Kidney capillary endothelial cell (primary cell): ENCODE measurements around the gene PRAMEF12.
"Not testable (repeated sequence)": the region's sequence is repeated elsewhere in the genome, so short reads cannot be mapped to it uniquely, and the experiment has no call there.

Experiments
- DNase-seq: peaks from one replicate; pipeline ENCODE4 v3.0.0-alpha.2; 2018; ENCODE audit warnings: low spot score

PRAMEF12 gene

DNA sequence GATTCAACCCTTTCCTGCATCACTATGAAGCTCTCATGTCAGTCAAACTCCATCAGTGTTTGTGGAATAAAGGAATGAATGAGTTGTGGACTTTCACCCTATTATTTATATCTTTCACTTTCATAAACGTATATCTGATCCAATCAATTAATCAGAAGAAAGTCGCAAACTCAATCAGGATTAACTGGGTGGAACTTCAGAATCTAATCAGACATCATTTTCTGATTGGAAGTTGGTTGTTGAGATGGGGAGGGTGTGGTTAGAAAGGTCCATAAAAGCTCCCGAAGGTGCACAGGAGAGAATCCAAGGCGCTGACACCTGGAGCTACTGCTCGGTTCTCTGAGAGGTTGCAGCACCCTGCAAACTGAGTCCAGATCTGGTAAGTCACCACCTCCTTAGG lies at the start of gene PRAMEF12:
TSS of gene PRAMEF12 (plus strand) at position 301 of the 400 bp plus-strand sequence. CDS start 1,130 bp downstream, outside the sequence.
- no peak for DNase-seq

DNA sequence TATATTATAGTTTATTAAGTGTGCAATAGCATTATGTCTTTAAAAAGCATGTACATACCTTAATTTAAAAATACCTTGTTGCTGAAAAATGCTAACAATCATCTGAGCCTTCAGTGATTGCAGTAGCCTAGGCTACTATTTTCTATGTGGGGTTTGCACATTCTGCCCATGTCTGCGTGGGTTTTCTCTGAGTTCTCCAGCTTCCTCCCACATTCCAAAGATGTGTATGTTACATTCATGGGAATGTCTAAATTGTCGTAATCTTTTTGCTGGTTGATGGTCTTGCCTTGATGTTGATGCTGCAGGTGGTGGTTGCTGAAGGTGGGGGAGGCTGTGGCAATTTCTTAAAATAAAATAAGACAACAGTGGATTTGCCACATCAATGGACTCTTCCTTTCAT lies 45.1 kb upstream of the PRAMEF12 start:
- DNase-seq, result no peak

DNA sequence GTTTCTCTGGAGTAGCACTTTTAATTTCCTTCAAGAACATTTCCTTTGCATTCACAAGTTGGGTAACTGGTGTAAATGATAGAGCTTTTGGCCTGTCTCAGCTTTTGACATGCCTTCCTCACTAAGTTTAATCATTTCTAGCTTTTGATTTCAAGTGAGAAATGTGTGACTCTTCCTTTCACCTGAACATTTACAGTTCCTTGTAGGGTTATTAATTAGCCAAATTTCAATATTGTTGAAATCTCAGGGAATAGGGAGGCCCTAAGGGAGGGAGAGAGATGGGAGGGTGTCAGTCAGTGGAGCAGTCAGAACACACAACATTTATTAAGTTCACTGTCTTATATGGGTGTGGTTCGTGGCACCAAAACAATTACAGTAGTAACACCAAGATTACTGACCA lies 43.4 kb upstream of the PRAMEF12 start:
- no peak for DNase-seq

DNA sequence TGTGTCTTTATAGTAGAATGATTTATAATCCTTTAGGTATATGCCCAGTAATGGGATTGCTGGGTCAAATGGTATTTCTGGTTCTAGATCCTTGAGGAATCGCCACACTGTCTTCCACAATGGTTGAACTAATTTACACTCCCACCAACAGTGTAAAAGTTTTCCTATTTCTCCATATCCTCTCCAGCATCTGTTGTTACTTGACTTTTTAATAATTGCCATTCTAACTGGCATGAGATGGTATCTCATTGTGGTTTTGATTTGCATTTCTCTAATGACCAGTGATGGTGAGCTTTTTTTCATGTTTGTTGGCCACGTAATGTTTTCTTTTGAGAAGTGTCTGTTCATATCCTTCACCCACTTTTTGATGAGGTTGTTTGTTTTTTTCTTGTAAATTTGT lies 42.5 kb upstream of the PRAMEF12 start:
- not testable (repeated sequence) for DNase-seq

DNA sequence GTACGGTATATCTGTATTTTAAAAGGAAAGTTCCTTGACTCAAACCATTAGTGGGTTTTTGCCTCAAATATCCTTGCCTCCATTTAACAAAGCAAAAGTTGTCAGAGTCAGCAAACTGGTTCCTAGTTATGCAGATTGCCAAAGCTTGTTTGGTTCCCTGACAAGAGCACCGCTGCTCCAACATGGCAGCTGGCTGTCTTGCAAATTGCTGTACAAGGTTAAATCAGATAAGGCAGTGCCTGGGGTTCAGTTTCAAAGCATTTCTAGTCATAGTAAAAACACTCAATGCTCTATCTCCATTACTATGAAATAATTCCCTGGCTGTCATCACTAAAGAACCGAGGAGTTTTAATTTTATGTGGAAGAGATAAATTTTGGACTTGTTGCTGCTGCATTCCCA lies 38.9 kb upstream of the PRAMEF12 start:
- no peak for DNase-seq

DNA sequence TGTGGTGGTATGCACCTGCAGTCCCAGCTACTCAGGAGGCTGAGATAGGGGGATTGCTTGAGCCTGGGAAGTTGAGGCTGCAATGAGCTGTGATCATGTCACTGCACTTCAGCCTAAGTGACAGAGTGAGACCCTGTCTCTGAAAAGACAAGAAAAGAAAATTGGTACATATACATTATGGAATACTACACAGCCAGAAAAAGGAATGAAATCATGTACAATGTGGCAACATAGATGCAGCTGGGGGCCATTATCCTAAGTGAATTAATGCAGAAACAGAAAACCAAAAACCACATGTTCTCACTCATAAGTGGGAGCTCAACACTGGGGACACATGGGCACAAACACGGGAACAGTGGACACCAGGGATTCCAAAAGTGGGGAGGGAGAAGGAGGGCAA lies 34.6 kb upstream of the PRAMEF12 start:
- DNase-seq, result no peak

DNA sequence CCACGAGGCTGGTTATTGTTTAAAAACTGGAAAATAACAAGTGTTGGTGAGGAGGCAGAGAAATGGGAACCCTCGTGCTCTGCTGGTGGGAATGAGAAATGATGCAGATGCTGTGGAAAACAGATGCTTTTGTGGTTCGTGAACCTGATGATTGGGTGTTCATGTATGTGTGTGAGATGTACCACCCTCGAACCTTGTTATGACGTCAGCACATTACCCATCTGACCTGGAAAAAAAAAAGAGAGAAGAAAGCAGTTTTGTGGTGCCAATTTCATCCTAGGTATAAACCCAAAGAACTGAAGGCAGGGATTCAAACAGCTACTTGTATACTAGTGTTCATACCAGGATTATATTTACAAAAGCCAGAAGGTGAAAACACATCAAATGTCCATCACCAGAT lies 33.9 kb upstream of the PRAMEF12 start:
- DNase-seq, result no peak

DNA sequence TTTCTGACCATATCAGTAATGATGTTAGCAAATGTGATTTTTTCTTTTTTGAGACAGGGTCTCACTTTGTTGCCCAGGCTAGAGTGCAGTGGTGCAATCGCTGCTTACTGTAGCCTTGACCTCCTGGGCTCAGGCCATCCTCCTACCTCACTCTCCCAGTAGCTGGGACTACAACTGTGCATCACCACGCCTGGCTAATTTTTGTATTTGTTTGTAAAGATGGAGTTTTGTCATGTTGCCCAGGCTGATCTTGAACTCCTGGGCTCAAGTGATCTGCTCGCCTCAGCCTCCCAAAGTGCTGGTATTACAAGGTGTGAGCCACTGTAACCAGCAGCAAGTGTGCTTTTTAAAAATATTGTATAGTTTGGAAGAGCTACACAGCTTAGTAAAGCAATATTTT lies 31.6 kb upstream of the PRAMEF12 start:
- DNase-seq, result no peak

DNA sequence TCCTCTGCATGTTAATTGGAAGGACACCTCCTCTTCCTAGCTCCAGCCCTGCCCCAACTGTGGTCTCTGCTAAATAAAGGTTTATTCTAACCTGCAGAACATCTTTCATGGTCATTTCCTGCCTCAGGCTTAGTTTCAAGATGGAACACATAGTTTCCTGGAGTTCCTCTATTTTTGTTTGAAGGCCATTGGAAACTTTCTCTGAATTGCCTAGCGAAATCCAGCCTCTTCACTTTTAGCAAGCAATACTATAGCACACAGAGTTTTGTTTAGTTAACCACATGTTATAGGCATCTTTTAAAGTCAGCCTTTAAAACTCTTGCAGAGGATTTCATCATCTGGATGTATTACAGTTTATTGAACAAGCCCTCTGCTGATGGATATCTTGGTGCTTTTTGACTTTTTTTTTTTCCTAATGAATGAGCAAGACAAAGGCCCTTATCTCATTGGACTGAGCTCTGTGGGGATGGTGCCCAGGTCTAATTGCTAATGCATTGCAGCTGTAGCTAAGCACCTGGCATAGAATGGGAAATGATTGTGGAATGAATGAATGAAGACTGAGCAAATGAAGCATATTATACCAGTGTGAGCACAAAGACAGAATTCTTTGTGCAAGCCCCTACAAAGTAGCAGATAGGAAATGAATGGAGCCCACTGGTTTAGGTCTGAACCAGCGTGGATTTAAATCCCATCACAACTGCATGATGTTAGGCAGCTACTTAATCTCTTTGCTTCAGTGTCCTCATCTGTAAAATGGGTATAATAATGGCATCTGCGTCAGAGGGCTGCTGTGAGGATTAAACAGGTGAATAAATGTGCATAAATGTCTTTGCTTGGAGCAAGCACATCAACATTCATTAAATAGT lies 28.2 kb upstream of the PRAMEF12 start:
- DNase-seq, result no peak

DNA sequence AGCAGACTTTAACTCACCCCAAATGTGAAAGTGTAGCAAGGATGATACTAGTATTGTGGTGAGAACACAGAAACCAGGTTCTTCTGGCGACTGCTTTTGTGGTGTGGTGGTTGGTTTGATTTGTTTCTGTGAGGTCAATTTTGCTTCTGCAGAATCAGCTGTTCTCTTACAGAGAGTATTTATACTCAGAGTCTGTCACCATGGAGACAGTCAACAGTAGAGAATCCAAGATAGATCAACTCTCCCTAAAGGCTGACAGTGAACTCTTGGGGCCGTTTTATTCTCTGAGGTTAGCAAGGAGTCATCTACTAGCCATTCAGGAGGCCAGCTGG lies 27.6 kb upstream of the PRAMEF12 start, which contains the start of gene CFAP107:
TSS of gene CFAP107 (plus strand) at position 209 of the 332 bp plus-strand sequence. CDS start 231 bp downstream, outside the sequence.
- no peak for DNase-seq

DNA sequence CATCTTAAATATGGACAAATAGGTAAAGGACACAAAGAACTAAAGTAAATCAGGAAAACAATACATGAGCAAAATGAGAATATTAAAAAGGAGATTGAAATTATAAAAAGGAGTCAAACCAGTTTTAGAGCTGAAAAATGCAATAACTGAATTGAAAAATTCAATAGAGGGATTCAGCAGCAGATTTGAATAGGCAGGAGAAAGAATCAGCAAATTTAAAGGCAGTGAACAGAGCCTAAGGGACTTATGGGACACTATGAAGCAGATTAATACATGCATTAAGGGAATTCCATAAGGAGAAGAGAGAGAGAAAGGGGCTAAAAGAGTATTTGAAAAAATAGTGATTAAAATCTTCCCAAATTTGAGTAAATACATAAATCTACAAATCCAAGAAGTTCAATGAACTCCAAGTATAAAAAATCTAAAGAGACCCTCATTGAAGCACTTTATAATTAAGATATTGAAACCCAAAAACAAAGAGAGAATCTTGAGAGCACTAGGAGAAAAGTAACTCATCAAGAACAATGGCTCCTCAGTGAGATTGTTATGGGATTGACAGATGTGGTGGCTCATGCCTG lies 24.7 kb upstream of the PRAMEF12 start:
- no peak for DNase-seq

DNA sequence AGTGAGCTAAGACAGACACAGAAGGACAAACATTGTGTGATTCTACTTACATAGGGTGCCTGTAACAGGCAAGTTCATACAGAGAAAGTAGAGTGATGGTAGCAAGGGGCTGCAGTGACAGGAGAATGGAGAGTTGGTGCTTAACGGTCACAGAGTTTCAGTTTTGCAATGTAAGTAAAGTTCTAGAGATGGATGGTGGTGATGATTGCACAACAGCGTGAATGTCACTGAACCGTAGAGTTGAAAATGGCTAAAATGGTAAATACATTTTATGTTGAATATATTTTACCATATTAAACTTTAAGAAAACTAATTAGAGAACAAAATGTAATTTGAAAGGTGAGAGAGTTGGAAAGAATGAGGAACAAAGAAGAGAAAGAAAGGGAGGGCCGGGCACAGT lies 18.8 kb upstream of the PRAMEF12 start:
- no peak for DNase-seq

DNA sequence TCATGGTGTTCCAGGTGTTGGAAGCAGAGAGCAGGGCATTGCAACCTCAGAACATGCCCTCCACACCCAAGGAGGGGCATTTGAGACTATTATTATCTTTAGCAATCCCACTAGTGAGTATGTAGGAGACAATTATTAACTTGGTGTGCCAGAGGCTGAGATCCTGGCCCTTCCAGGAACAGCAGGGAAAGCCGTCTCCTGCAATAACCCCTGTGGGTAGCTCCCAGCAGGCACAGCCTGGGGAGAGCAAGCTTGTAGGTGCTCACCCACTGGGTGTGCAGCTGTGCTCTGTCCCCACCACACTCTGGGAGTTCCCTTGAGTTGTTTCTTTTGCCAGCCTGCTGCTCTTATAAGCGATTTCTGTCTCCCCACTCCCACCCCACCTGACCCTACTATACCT lies 17.3 kb upstream of the PRAMEF12 start:
- DNase-seq, result no peak

DNA sequence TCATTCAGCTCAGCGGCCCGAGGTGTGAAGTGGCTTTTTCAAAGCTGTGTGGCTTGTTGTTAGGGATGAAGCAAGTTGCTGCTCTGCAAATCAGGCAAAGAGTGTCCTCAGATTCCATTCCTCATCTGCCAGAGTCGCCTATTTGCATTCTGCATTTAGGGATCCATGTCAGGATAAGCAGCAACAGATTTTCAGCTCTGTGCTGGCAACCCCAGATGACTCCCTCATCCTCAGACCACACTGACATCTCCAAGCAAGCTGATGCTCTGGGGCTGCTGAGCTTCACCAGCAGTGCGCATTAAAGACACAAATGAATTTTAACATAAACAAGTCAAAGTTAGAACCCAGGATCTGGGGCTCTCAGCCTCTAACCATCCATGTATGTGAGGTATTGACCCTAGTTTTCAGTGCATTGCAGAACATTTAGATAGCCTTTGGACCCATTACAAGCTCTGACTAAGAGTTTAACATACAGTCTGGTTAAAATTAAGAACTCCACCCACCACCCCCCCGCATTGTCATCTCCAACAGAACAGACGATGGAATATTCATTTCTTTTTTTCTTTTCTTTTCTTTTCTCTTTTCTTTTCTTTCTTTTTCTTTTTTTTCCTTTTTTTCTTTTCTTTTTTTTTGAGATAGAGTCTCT lies 16.6 kb upstream of the PRAMEF12 start:
- no peak for DNase-seq

DNA sequence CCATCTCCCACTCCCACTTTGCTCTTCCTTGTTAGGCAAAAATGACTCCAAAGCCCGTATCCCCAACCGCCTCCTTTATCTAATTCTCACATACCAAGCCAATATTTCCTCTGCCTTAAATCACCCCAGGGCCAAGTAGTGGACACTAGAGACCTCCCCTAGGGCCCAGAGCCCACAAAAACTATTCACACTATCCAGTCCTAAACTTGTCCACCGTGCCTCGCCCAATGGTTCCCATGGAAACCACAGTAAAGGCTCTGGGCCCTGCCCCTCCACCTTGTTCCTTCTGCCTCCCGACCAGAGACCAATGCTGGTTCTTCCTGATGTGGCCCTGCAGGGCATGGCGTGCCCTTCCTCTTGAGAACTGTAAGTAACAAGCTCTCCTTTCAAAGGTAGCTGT lies 15.7 kb upstream of the PRAMEF12 start:
- DNase-seq, result no peak

DNA sequence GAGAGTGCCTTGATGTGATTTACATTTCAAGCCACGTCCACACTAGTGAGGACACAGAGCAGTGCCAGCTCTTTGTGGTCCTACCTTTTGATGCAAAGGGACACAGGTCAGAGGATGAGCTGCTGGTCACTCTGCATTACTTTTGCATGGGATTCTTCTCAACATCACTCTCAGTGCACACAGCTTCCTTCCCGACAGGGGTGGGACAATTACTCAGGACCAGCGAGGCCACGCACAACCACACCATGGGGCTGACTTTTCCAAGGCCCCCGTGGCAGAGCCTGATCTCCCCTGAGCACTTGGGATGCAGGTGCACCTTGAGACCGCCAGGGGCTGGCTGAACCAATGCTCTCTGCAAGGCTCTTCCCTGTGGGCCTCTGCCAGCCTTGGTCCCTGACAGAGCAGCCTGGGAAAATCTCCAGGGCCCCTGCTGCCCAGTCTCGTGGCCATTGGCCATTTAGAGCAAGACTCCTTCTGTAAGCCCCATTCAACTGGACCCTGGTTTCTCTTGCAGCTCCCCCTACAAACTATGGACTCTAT lies 13.2 kb upstream of the PRAMEF12 start:
- no peak for DNase-seq

DNA sequence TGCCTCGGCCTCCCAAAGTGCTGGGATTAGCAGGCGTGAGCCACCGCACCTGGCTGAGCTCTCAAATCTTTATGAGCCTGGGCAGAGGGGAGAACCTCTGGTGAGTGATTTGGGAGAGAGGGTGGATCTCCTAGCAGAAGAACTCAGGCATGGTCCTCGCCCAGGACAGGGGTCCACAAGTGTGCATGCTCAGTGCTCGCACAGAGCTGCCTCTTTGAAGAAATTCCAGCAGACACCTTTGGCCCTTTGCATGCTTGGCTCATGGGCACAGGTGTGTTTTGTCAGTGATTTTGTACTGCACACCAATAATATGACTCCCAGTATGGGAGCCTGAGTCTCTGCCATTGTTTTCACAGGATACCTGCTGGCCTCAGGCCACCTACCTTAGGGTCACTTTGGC lies 11.8 kb upstream of the PRAMEF12 start:
- DNase-seq, result no peak

DNA sequence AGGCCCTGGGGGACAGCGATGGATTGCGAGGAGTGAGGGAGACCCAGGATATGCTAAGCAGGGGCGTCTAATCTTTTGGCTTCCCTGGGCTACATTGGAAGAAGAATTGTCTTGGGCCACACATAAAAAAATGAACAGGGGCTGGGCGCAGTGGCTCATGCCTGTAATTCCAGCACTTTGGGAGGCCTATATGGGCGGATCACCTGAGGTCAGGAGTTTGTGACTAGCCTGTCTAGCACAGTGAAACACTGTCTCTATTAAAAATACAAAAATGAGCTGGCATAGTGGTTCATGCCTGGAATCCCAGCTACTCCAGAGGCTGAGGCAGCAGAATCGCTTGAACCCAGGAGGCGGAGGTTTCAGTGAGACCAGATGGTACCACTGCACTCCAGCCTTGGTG lies 10.8 kb upstream of the PRAMEF12 start:
- DNase-seq, result no peak

DNA sequence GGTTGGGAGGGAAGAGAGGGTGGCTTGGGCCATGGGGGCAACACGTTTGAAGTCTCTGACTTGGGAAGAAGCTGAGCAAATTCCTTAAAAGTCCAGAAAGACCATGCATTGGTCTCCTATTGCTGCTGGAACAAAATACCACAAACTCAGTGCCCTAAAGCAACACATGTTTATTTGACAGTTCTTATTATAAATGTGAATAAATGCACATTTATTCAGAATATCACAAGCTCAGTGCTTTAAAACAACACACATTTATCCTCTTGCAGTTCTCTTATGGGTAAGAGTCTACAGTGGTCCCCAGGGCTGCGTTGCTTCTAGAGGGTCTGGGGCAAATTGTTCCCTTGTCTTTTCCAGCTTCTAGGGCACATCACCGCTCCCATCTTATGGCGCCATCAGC lies 10.1 kb upstream of the PRAMEF12 start:
- no peak for DNase-seq

DNA sequence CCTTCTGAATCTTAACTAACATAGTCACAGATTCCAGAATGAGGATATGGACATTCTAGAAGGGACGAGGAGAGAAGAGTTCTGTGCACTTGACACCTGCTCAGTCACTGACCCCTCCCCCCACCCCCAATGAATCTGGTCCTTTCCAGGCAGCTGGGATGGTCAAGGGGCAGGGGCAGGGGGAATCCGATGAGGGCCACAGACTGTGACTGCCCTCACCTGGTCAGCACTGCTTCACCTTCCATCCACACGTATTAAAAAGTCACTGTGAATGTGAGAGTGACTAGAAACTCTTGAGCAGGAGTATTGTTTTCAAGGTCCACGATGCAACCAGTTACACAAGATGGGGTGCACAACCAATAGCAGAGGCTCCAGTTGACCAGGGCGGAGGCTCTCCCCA lies 9.5 kb upstream of the PRAMEF12 start:
- DNase-seq, result no peak

DNA sequence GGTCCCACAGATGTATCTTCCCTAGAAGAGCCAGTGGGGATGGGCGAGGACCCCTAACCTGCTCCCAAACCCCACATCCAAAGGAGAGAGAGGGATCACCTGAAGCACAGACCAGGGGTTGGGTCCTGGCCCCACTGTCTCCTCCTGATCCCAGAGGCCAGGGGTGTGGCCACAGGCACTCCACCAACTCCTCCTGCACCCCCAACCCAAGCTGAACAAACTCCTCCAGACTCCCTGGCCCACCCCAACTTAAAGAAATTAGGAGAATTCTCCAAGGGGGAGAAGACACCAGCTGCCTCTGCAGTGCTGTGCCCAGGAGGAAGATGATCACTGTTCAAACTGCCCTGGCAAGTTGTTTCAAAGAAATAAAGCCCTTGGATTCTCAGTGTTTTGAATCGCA lies 4.5 kb upstream of the PRAMEF12 start:
- DNase-seq, result no peak

DNA sequence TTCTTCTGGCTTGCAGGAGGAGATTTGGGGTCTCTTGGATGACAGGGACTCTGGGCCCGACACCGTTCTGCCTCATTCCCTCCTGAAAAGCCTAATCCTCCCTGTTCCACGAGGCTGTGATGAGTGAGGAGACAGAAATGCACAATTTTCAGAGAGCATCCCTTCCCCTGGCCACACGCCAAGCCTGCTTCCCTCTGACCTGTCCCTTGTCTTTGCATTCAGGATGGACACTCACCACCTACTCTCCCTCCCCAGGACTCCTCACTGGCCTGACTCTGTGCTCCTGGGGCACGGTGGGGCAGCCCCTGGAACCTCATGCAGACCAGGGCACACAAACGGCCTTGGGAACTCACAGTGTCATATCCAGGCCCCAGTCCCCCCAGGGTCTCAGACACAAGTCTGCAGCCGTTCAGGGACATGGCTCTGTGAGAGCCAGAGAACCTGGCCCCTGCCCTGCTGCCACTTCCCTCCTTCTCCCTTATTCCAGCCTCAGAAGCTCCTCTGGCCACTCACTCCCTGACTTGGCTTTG lies 3.5 kb upstream of the PRAMEF12 start:
- no peak for DNase-seq

DNA sequence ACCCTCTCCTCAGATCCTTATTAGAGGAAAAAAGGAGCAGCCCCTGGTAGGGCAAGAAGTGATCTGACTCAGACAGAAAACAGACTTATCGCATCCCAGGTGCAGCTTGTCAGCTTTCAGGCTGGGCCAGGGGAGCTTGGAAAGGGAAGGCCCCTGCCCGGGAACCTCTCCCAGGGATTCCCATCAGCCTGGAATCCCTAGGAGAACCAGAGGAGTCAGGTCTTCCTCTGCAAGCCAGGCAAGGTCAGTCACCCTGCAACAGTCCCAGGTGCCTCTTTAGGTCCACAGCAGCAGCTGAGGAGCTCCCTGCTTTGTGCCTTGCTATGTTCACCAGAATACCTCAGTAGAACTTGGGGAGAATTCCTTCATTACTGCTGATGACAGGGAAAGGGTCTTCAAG lies 2.9 kb upstream of the PRAMEF12 start:
- DNase-seq, result no peak
